ENCODE results near the gene ZNF319. TPM values are rescaled to one million over a fixed set of nuclear protein-coding genes. Genes with fewer than 3 reads are reported as not detected.

Gene ZNF319
- total RNA-seq, 4 donors from 2014 or later, result 4.2 to 16.6 (median 11.6) TPM

DNA sequence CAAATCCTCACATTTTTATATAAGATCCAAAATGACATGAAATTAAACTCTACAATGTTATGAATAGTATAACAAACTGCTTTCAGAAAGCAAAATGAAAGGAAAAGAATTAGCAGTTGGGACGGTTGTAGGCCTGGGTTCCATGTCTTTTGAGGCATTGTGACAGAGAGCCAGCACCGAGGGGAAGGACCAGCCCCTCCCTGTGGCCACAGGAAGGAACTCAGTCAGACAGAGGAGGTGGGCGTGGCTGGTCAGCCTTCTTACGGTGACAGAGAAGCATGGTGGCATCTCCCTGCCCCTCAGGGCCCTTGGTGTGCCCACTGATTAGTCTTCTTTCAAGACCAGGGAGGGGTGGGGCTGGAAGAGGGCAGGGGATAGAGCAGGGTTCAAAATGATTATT, 5.7 kb downstream of the ZNF319 start:
- no peaks in the 10 kb centered on the region for H3K9me3 ChIP-seq
- peaks cover 22% of the 10 kb centered on the region for H3K4me1 ChIP-seq
- peaks cover 32% of the 10 kb centered on the region for H3K36me3 ChIP-seq
- TF ChIP-seq CTCF (IDR thresholded peaks at IDR 0.05) (peak in 1 of 2 donors; percentile 21), EP300 (IDR thresholded peaks at IDR 0.05) (no peak)
- H3K4me3 ChIP-seq, result no peak overlapping the region
- H3K27me3 ChIP-seq, result no peaks in the 10 kb centered on the region
- no peak overlapping the region for H3K27ac ChIP-seq
- no peak for DNase-seq (ENCODE audit: low spot score in 2 of 2)
- WGBS, result 26% methylated on average over 4 of the region's 4 CpGs

GRCh38 chr16:57994361-57994760, 6.1 kb downstream of the ZNF319 start:
- peaks cover 32% of the 10 kb centered on the region for H3K36me3 ChIP-seq
- H3K4me3 ChIP-seq, result no peak overlapping the region
- H3K27ac ChIP-seq, result no peak overlapping the region
- no peaks in the 10 kb centered on the region for H3K27me3 ChIP-seq
- no peak for TF ChIP-seq EP300 (IDR thresholded peaks at IDR 0.05)
- no peak for TF ChIP-seq CTCF (IDR thresholded peaks at IDR 0.05)
- no peak for TF ChIP-seq POLR2AphosphoS5 (IDR thresholded peaks at IDR 0.05)
- TF ChIP-seq POLR2A (IDR thresholded peaks at IDR 0.05), result no peak
- H3K4me1 ChIP-seq, result peaks cover 20% of the 10 kb centered on the region
- no peak for DNase-seq (ENCODE audit: low spot score in 2 of 2)
- WGBS, result 93% methylated on average over 4 of the region's 4 CpGs
- no peaks in the 10 kb centered on the region for H3K9me3 ChIP-seq

DNA sequence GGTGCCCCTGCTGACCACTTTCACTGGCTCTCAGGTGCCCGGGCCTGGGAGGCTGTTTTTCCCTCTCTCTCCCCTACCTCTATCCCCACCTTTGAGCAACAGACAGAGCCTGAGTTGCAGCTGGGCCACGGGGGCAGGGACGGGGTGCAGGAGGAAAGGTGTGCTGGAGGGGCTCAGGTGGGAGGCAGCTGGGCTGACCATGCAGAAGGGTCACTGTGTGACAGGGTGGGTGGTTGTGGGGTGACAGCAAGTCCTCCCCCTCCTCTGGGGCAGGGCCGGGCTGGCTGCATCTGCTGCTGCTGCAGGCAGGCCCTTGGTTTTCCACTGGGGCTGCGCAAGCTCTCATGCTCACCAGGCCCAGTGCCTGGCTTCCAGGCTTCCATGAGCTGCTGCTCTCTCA, 6.6 kb downstream of the ZNF319 start:
- TF ChIP-seq EP300 (IDR thresholded peaks at IDR 0.05) (no peak), POLR2AphosphoS5 (IDR thresholded peaks at IDR 0.05) (no peak), CTCF (IDR thresholded peaks at IDR 0.05) (no peak), POLR2A (IDR thresholded peaks at IDR 0.05) (no peak)
- DNase-seq (ENCODE audit: low spot score in 2 of 2), result no peak
- Histone ChIP-seq H3K36me3 (peaks cover 32% of the 10 kb centered on the region), H3K27me3 (no peaks in the 10 kb centered on the region), H3K9me3 (no peaks in the 10 kb centered on the region), H3K4me3 (no peak overlapping the region), H3K27ac (no peak overlapping the region), H3K4me1 (peaks cover 16% of the 10 kb centered on the region)
- WGBS, result 91% methylated on average over 5 of the region's 5 CpGs

DNA sequence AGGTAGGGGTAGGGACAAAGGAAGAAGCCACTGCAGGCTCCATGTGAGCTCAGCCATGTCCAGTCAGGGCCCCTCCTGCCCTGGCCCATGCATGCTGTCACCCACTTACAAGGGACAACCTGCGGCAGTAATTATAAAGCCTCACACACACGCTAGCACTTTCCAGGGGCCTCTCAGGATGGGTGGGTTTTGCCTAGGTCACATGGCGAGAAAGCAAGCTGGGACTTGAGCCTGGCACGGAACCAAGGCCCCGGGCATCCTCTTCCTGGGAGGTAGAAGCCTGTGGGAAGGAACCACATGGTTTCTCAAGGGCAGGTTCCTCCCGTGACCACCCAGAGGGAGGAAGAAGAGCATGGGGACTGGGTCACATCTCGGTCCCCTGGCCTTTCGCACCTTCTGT, 7.0 kb downstream of the ZNF319 start:
- DNase-seq (ENCODE audit: low spot score in 2 of 2), result no peak
- H3K27ac ChIP-seq, result no peak overlapping the region
- H3K27me3 ChIP-seq, result no peaks in the 10 kb centered on the region
- no peak overlapping the region for H3K4me3 ChIP-seq
- WGBS, result 68% methylated on average over 4 of the region's 8 CpGs
- H3K9me3 ChIP-seq, result no peaks in the 10 kb centered on the region
- peaks cover 32% of the 10 kb centered on the region for H3K36me3 ChIP-seq
- TF ChIP-seq POLR2AphosphoS5 (IDR thresholded peaks at IDR 0.05) (no peak), CTCF (IDR thresholded peaks at IDR 0.05) (no peak), POLR2A (IDR thresholded peaks at IDR 0.05) (no peak), EP300 (IDR thresholded peaks at IDR 0.05) (no peak)
- H3K4me1 ChIP-seq, result peaks cover 11% of the 10 kb centered on the region

- WGBS, result 100% methylated on average over 1 of the region's 6 CpGs
- no peak for DNase-seq (ENCODE audit: low spot score in 2 of 2)
- Histone ChIP-seq H3K4me1 (peaks cover 8% of the 10 kb centered on the region), H3K9me3 (no peaks in the 10 kb centered on the region), H3K4me3 (no peak overlapping the region), H3K36me3 (peaks cover 21% of the 10 kb centered on the region), H3K27me3 (no peaks in the 10 kb centered on the region), H3K27ac (no peak overlapping the region)
- TF ChIP-seq POLR2A (IDR thresholded peaks at IDR 0.05), result no peak
- TF ChIP-seq EP300 (IDR thresholded peaks at IDR 0.05), result no peak
- no peak for TF ChIP-seq POLR2AphosphoS5 (IDR thresholded peaks at IDR 0.05)
- no peak for TF ChIP-seq CTCF (IDR thresholded peaks at IDR 0.05)
Measured at GRCh38 chr16:57992084-57992483, 8.4 kb downstream of the ZNF319 start.

Measured in suprapubic skin (tissue), 4 donors.